Tibial artery (tissue), 4 donors: ENCODE data around the gene C22orf42.
A peak's percentile ranks its signal among the peaks of the same experiment; 100 is the strongest.
"Not testable (repeated sequence)": the region's sequence is repeated elsewhere in the genome, so short reads cannot be mapped to it uniquely, and the experiment has no call there.

Source experiments
- DNase-seq, 2 donors: peaks; one replicate each; pipeline ENCODE4 v3.0.0-alpha.2; 2019
- H3K27ac ChIP-seq, 2 donors: fragments of 200-600 bp; sonication (generic) in 1 of 2; 1 replicate in 1 of 2; 2 replicates in 1 of 2; pipeline ENCODE4 v1.5.1; 2018 to 2019; ENCODE audit warnings: mild to moderate bottlenecking in 1 of 2
- H3K27me3 ChIP-seq, 2 donors: fragments of 200-600 bp; sonication (generic) in 1 of 2; one replicate each; pipeline versions ENCODE4 v1.5.1 to v1.6.0; 2016 to 2019
- H3K36me3 ChIP-seq, 3 donors: fragments of 200-600 bp; sonication (generic) in 2 of 3; one replicate each; pipeline ENCODE4 v1.5.1; 2016 to 2019; ENCODE audit warnings: mild to moderate bottlenecking in 2 of 3
- H3K4me1 ChIP-seq, 4 donors: fragments of 200-600 bp; sonication (generic) in 2 of 4; 1 replicate in 3 of 4; 2 replicates in 1 of 4; pipeline ENCODE4 v1.5.1; 2016 to 2019
- H3K4me3 ChIP-seq, 2 donors: fragments of 200-600 bp; sonication (generic) in 1 of 2; 1 replicate in 1 of 2; 2 replicates in 1 of 2; pipeline ENCODE4 v1.5.1; 2018 to 2019; ENCODE audit warnings: mild to moderate bottlenecking in 2 of 2
- H3K9me3 ChIP-seq, 3 donors: fragments of 200-600 bp; sonication (generic) in 1 of 3; one replicate each; pipeline ENCODE4 v1.5.1; 2016 to 2019
- CTCF ChIP-seq, 2 experiments: fragments of 200-600 bp in 1 of 2; fragments of 450-650 bp in 1 of 2; IDR thresholded peaks; one replicate each; pipeline ENCODE4 v1.5.1; 2017 to 2019; ENCODE audit warnings: antibody characterized with exemption in 2 of 2, mild to moderate bottlenecking in 1 of 2, moderate library complexity in 1 of 2
- intact Hi-C: fragments of 100-400 bp; cut with DNase I; formaldehyde crosslinking; loops from one replicate; pipeline ENCODE4 v1.15.0; 2023; ENCODE audit warnings: low total_unique reads

The C22orf42 gene

GRCh38 chr22:32144496-32145274, 14.4 kb downstream of the C22orf42 start:
- Histone ChIP-seq H3K4me1 (no peaks in the 10 kb centered on the region), H3K36me3 (no peaks in the 10 kb centered on the region), H3K4me3 (no peak overlapping the region), H3K27me3 (no peaks in the 10 kb centered on the region), H3K27ac (no peak overlapping the region), H3K9me3 (no peaks in the 10 kb centered on the region)
- no peak for TF ChIP-seq CTCF (IDR thresholded peaks at IDR 0.05)
- no peak for DNase-seq
- intact Hi-C loops: no loop called here

DNA sequence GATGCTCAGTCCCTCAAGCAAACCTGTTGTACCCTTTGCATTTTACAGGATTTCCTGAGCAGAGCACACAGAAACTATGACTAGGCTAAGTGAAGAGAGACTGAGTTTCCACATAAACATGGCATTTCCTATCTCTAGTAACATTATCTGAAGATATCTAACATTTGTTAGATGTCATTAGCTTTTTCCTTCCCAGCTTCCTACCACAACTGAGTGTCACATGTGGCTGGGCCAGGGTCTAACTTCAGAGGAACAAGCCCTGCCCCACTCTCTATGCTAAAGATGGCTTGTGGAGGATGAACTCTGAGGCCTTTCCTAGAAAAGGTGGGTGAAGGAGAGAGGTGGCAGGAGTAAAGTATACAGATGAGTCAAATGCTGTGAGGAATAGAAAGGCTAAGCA, 16.5 kb downstream of the C22orf42 start:
- no peaks in the 10 kb centered on the region for H3K9me3 ChIP-seq
- intact Hi-C loops: no loop called here
- no peak overlapping the region for H3K27ac ChIP-seq
- no peaks in the 10 kb centered on the region for H3K4me1 ChIP-seq
- no peaks in the 10 kb centered on the region for H3K36me3 ChIP-seq
- no peak for TF ChIP-seq CTCF (IDR thresholded peaks at IDR 0.05)
- H3K27me3 ChIP-seq: peaks cover 0 to 2% of the 10 kb centered on the region in 2 donors
- no peak for DNase-seq
- H3K4me3 ChIP-seq: no peak overlapping the region

- DNase-seq, H3K27ac ChIP-seq, H3K9me3 ChIP-seq, H3K36me3 ChIP-seq, H3K4me3 ChIP-seq, intact Hi-C loops, H3K27me3 ChIP-seq, H3K4me1 ChIP-seq: not testable (repeated sequence)
These were observed 18.4 kb downstream of the C22orf42 start for GRCh38 chr22:32140688-32141087.

DNA sequence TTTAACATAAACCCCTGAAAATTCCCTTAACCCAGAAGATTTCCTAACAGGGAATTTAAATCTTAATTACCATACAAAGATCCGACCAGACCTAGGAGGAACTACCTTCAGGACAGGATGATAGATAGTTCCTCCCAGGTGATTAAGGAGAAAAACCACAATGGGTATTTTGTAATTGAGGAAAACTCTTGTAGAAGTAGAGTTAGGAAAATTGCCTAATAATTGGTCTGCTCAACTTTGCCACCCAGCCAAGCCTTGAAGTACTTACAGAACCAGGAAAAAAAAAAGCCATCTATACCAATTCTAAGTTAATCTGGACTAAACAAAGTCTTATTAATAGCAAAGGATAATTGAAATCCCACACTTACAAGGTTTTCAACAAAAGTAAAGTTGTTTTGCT, 20.5 kb downstream of the C22orf42 start:
- not testable (repeated sequence) for DNase-seq, H3K9me3 ChIP-seq

GRCh38 chr22:32137731-32138324, 21.3 kb downstream of the C22orf42 start:
- DNase-seq, H3K36me3 ChIP-seq, H3K4me1 ChIP-seq, H3K9me3 ChIP-seq, intact Hi-C loops, H3K27ac ChIP-seq: not testable (repeated sequence)
- Histone ChIP-seq H3K4me3 (peak overlapping the region; percentile 23 to 24), H3K27me3 (peaks cover 0 to 14% of the 10 kb centered on the region in 2 donors)

More for the DNA sequence above, 20.5 kb downstream of the C22orf42 start:
- H3K36me3 ChIP-seq, H3K27ac ChIP-seq, H3K4me3 ChIP-seq, intact Hi-C loops, H3K4me1 ChIP-seq: not testable (repeated sequence)
- peaks cover 0 to 10% of the 10 kb centered on the region in 2 donors for H3K27me3 ChIP-seq

GRCh38 chr22:32136881-32137280, 22.2 kb downstream of the C22orf42 start:
- H3K27ac ChIP-seq, H3K4me1 ChIP-seq, H3K36me3 ChIP-seq, H3K4me3 ChIP-seq, intact Hi-C loops, DNase-seq, H3K9me3 ChIP-seq: not testable (repeated sequence)
- H3K27me3 ChIP-seq: peaks cover 0 to 19% of the 10 kb centered on the region in 2 donors

DNA sequence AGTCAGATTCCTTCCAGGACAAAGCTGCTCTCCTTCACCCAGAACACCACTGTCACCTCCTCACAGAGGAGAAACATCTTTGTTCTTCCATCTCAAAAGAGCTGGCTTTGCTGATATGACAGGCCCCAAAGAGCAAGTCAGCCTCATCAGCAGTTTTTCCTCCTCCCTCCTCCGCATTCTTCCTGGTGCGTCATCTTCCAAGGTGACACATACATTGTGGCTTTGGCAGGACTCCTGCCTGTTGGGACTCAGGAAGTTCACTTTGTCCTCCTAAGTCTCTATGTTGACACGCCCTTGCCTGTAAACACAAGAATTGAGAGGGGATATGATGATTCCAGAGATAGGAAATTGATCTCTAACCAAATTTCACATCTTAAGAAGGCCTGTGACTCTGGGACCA, 23.1 kb downstream of the C22orf42 start:
- H3K27ac ChIP-seq, H3K4me1 ChIP-seq, H3K36me3 ChIP-seq, DNase-seq, H3K4me3 ChIP-seq, intact Hi-C loops, H3K9me3 ChIP-seq: not testable (repeated sequence)
- peaks cover 0 to 19% of the 10 kb centered on the region in 2 donors for H3K27me3 ChIP-seq

DNA sequence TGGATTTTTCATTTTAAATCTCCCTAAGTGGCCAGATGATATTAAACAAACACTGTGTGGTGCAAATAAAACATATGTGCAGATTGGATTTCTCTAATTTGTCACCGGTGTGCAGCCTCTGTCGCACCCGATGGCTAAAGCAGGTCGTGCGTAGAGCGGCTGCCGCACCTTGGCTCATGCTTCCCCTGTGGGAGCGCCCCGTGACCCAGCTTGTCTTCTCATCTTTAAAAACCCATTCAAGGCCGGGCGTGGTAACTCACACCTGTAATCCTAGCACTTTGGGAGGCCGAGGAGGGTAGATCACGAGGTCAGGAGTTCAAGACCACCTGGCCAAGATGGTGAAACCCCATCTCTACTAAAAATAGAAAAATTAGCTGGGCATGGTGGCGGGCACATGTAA, 24.3 kb downstream of the C22orf42 start:
- H3K36me3 ChIP-seq, H3K4me1 ChIP-seq, intact Hi-C loops, H3K4me3 ChIP-seq, H3K27ac ChIP-seq, DNase-seq, H3K9me3 ChIP-seq: not testable (repeated sequence)
- H3K27me3 ChIP-seq: peaks cover 0 to 19% of the 10 kb centered on the region in 2 donors
